Forelimb muscle (tissue), 1 donor: ENCODE measurements around the gene ATP1A3. TPM values are rescaled to one million over a fixed set of nuclear protein-coding genes. Genes with fewer than 3 reads are reported as not detected.
"Not testable (repeated sequence)": the region's sequence is repeated elsewhere in the genome, so short reads cannot be mapped to it uniquely, and the experiment has no call there.

Experiments used
- DNase-seq: peaks from one replicate; pipeline ENCODE4 v3.0.0-alpha.2; 2013; ENCODE audit warnings: low read depth
- polyA plus RNA-seq: library from polyadenylated mRNA; unstranded; fragments of 120-200 nt; gene quantifications from one replicate; pipeline ENCODE4 v1.2.1, GENCODE V29; 2013; ENCODE audit not compliant: insufficient read length

Gene ATP1A3
- polyA plus RNA-seq: 0.61 TPM

- DNase-seq: no peak
Measured at GRCh38 chr19:41993612-41994483, at the start of gene ATP1A3. TSS of gene ATP1A3 (minus strand) at chr19:41994230. CDS start at chr19:41994076, 154 bp downstream.

GRCh38 chr19:42042455-42043170 is 48.6 kb upstream of the ATP1A3 start:
- no peak for DNase-seq

GRCh38 chr19:42040491-42040890 is 46.5 kb upstream of the ATP1A3 start:
- not testable (repeated sequence) for DNase-seq

- DNase-seq: no peak
Measured at GRCh38 chr19:42040031-42040430, 46.0 kb upstream of the ATP1A3 start.

GRCh38 chr19:42038666-42039065 is 44.6 kb upstream of the ATP1A3 start:
- DNase-seq: no peak

DNA sequence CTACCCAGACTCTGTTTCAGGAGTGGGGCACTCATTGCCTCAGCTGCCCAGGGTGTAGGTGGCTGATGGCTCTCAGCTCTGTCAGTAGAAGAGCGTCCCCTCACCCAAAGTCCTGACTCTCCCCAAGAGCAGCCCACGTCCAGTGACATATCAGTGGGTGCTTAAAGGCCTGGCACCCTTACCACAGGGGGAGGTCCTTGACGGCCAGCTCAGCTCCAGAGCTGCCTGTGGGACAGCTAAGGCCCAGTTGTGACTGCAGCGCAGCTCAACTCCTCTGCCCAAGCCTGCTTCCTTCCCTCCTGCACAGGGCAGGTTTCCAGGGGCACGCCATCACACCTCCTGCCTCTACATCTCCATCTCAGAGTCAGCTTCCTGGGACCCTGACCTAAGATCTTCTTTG is 43.6 kb upstream of the ATP1A3 start:
- no peak for DNase-seq

- DNase-seq: not testable (repeated sequence)
Measured at GRCh38 chr19:42034640-42035391, 40.8 kb upstream of the ATP1A3 start.

DNA sequence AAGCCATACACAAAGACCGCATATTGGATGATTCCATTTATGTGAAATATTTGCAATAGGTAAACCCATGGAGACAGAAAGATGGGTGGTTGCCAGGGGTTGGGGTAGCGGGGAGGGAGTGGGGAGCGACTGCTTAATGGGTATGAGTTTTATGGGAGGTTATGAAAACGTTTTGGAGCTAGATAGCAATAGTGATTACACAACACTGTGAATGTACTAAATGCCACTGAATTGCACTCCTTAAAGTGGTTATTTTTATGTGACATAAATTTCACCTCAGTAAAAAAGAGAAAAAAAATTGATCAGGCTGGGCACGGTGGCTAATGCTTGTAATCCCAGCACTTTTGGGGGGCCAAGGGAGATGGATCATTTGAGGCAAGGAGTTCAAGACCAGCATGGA is 39.4 kb upstream of the ATP1A3 start:
- no peak for DNase-seq

DNA sequence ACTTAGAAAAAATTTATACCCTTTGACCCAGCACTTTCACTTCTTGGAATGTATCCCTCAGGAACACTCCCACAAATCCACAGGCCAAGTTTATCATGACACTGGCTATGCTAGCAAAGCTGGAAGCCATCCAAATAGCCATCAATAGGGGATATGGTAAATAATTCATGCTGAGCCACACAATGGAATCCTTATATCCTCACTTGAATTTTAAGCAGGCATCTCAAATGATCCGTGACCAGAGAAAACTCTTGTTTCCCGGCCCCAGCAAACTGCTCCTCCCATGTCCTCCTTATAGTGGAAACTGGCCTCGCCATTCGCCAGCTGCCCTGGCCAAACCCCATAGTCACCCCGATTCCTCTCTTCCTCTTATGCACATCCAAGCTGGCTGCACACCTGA is 38.4 kb upstream of the ATP1A3 start:
- DNase-seq: no peak

GRCh38 chr19:42030645-42031440 is 36.8 kb upstream of the ATP1A3 start:
- DNase-seq: no peak

GRCh38 chr19:42028304-42029216 is 34.5 kb upstream of the ATP1A3 start:
- DNase-seq: no peak

- no peak for DNase-seq
Measured at GRCh38 chr19:42024622-42025111, 30.6 kb upstream of the ATP1A3 start.

DNA sequence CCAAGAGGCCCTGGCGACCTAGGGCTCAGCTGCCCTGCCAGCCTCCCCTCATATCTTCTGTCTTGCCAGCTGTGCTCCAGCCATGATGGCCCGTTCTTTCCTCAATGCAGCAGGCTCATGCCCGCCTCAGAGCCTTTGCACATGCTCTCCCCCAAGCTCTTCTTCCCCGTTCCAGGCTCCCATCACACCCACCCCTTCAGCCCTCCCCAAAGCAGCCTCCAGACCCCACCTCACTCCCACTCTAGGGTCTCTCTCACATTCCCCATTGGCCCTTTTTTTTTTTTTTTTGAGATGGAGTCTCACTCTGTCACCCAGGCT is 29.9 kb upstream of the ATP1A3 start:
- no peak for DNase-seq

DNA sequence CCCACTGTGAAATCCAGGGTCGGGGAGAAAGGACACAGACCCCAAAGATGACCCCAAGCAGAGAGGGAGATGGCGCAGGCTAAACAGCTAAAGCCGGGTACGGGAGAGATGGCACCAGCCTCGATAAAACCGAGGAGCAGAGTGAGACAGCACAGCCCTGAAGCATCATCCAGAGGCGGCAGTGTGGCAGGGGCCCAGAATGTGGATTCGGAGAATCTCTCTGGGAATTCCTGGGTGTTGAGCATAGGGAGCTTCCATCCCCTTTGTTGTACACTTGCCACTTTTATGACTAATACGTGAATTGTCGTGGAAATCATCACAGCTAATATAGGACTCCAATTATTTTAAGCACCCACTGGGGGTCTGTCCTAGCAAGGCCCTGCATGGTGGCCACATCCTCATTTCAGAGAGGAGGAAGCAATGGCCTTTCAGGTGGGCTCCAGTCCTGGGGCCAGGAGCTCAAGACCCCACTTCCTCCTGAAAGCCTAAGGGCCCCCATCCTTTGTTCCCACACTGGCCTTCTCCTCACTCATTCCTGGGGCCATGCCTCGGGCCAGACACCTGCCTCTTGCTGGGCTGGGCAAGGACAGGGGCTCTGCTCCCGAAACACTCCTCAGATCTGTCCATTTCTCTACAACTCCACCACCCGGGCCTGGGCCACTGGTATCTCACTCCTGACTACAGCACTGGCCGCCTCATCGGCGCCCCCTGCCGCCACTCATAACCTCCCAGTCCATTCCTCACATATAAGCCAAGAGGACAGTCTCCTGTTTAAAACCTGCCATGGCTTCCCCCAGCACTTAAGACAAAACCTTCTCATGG is 29.3 kb upstream of the ATP1A3 start:
- DNase-seq: no peak

- DNase-seq: no peak
Measured at GRCh38 chr19:42022616-42023015, 28.6 kb upstream of the ATP1A3 start.

DNA sequence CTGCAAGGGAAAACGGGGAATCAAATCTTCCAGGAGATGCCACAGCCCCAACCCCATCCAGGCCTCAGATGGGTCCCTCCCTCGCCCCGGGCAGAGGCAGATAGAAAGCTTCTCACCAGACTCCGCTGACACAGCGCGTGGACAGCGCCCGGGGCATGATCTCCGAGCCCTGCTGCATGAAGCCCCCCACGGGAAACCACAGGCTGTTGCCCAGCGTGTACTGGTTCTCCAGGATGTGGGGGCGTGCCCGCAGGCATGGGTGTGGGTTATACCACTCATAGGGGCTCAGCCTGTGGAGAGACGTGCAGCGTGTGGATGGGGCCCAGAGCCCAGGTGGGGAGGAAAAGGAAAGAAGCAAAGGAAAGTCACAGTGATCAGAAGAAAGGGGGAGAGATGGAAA is 27.2 kb upstream of the ATP1A3 start:
- DNase-seq: no peak

GRCh38 chr19:42018503-42019193 is 24.6 kb upstream of the ATP1A3 start:
- DNase-seq: no peak

DNA sequence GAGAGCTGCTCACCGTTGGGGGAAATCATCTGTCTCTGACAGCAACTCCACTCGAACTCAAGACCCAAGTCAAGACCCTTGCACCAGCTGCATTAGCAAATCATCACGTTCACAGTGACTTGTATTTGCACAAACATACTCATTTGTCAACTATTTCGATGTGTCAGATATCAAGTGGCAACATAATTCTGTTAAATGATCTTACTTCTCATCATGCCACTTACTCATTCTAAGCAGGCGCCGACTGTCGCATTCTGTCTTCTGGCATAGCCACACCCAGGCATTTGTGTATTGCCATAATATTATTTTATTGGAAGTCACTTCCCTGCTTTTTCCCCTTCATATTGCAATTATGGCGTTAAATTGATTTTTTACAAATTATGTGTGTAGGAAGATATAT is 23.0 kb upstream of the ATP1A3 start:
- no peak for DNase-seq

DNA sequence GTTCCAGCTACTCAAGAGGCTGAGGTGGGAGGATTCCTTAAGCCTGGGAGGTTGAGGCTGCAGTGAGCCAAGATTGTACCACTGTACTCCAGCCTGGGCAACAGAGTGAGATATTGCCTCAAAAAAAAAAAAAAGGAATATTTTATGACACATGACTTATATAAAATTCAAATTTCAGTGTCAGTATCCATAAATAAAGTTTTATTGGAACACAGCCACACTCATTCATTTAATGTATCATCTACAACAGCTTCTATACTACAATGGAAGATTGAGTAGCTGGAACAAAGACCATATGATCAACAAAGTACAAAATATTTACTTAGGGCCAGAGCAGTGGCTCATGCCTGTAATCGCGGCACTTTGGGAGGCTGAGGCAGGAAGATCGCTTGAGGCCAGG is 18.7 kb upstream of the ATP1A3 start:
- DNase-seq: not testable (repeated sequence)
